MM.1S (cell line): ENCODE data around the gene MAD1L1.

Source experiments
- DNase-seq: peaks from one replicate; pipeline ENCODE4 v3.0.0-alpha.2; 2015
- H2AFZ ChIP-seq: fragments of 300-600 bp; sonication (generic); 2 replicates; pipeline ENCODE4 v1.6.0; 2016; ENCODE audit warnings: antibody characterized with exemption, low read length
- H3F3A ChIP-seq: fragments of 300-600 bp; sonication (generic); 2 replicates; pipeline ENCODE4 v1.6.1; 2016; ENCODE audit warnings: mild to moderate bottlenecking, antibody characterized with exemption, low read length, moderate library complexity, mixed read lengths; ENCODE audit not compliant: insufficient read depth
- H3K27ac ChIP-seq: fragments of 300-600 bp; sonication (generic); 2 replicates; pipeline ENCODE4 v1.5.1; 2016; ENCODE audit warnings: mild to moderate bottlenecking, low read length
- H3K27me3 ChIP-seq: fragments of 300-600 bp; sonication (generic); replicated peaks from 2 replicates; pipeline ENCODE4 v1.6.0; 2016; ENCODE audit warnings: low read length; ENCODE audit not compliant: insufficient read depth
- H3K36me3 ChIP-seq: fragments of 300-600 bp; sonication (generic); replicated peaks from 2 replicates; pipeline ENCODE4 v1.6.1; 2016; ENCODE audit warnings: mild to moderate bottlenecking, low read length, mixed read lengths; ENCODE audit not compliant: insufficient read depth
- H3K4me1 ChIP-seq: fragments of 300-600 bp; sonication (generic); 2 replicates; pipeline ENCODE4 v1.6.1; 2016; ENCODE audit warnings: low read length, mixed read lengths
- H3K4me2 ChIP-seq: fragments of 300-600 bp; sonication (generic); 2 replicates; pipeline ENCODE4 v1.6.0; 2016; ENCODE audit warnings: low read depth, low read length
- H3K4me3 ChIP-seq: fragments of 300-600 bp; sonication (generic); 2 replicates; pipeline ENCODE4 v1.5.1; 2016; ENCODE audit warnings: low read length, mixed read lengths
- H3K79me2 ChIP-seq: fragments of 300-600 bp; sonication (generic); 2 replicates; pipeline ENCODE4 v1.6.1; 2016; ENCODE audit warnings: mixed run types, low read length, mixed read lengths
- H3K9ac ChIP-seq: fragments of 300-600 bp; sonication (generic); 2 replicates; pipeline ENCODE4 v1.6.1; 2016; ENCODE audit warnings: low read length, mixed read lengths
- H3K9me2 ChIP-seq: fragments of 300-600 bp; sonication (generic); replicated peaks from 2 replicates; pipeline ENCODE4 v1.6.1; 2016; ENCODE audit warnings: mild to moderate bottlenecking, low read length, mixed read lengths; ENCODE audit not compliant: insufficient read depth
- H3K9me3 ChIP-seq: fragments of 300-600 bp; sonication (generic); replicated peaks from 2 replicates; pipeline ENCODE4 v1.6.1; 2016; ENCODE audit warnings: mild to moderate bottlenecking, low read length, mixed read lengths; ENCODE audit not compliant: insufficient read depth
- H4K20me1 ChIP-seq: fragments of 300-600 bp; sonication (generic); 2 replicates; pipeline ENCODE4 v1.6.1; 2016; ENCODE audit warnings: mild to moderate bottlenecking, low read length, moderate library complexity, mixed read lengths; ENCODE audit not compliant: insufficient read depth
- EZH2 ChIP-seq: fragments of 300-600 bp; sonication (generic); optimal IDR thresholded peaks from 2 replicates; pipeline ENCODE3; 2017; ENCODE audit warnings: low read depth, mild to moderate bottlenecking, antibody characterized with exemption, low read length, mixed read lengths
- EZH2phosphoT487 ChIP-seq: fragments of 300-600 bp; sonication (generic); IDR thresholded peaks from 2 replicates; pipeline ENCODE4 v1.6.1; 2018; ENCODE audit warnings: antibody characterized with exemption, low read length
- TF ChIP-seq, protein P1 (sequence below): fragments of 300-600 bp; sonication (generic); IDR thresholded peaks from 2 replicates; pipeline ENCODE4 v1.5.1; 2016; ENCODE audit warnings: antibody characterized with exemption, low read length, mixed read lengths

The MAD1L1 gene

GRCh38 chr7:2123360-2123759 lies 109.4 kb downstream of the MAD1L1 start:
- H2AFZ ChIP-seq = no peak overlapping the region
- TF ChIP-seq EZH2 (no peak), EZH2phosphoT487 (no peak)
- TF ChIP-seq, protein P1, sequence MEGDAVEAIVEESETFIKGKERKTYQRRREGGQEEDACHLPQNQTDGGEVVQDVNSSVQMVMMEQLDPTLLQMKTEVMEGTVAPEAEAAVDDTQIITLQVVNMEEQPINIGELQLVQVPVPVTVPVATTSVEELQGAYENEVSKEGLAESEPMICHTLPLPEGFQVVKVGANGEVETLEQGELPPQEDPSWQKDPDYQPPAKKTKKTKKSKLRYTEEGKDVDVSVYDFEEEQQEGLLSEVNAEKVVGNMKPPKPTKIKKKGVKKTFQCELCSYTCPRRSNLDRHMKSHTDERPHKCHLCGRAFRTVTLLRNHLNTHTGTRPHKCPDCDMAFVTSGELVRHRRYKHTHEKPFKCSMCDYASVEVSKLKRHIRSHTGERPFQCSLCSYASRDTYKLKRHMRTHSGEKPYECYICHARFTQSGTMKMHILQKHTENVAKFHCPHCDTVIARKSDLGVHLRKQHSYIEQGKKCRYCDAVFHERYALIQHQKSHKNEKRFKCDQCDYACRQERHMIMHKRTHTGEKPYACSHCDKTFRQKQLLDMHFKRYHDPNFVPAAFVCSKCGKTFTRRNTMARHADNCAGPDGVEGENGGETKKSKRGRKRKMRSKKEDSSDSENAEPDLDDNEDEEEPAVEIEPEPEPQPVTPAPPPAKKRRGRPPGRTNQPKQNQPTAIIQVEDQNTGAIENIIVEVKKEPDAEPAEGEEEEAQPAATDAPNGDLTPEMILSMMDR = no peak
- no peak overlapping the region for H3K9ac ChIP-seq
- no peaks in the 10 kb centered on the region for H3K9me2 ChIP-seq
- H4K20me1 ChIP-seq = no peaks in the 10 kb centered on the region
- no peaks in the 10 kb centered on the region for H3K79me2 ChIP-seq
- H3K4me2 ChIP-seq = no peak overlapping the region
- no peaks in the 10 kb centered on the region for H3F3A ChIP-seq
- H3K4me1 ChIP-seq = no peaks in the 10 kb centered on the region
- no peaks in the 10 kb centered on the region for H3K27me3 ChIP-seq
- DNase-seq = no peak
- H3K4me3 ChIP-seq = no peak overlapping the region
- no peaks in the 10 kb centered on the region for H3K36me3 ChIP-seq
- H3K27ac ChIP-seq = no peak overlapping the region
- no peaks in the 10 kb centered on the region for H3K9me3 ChIP-seq

DNA sequence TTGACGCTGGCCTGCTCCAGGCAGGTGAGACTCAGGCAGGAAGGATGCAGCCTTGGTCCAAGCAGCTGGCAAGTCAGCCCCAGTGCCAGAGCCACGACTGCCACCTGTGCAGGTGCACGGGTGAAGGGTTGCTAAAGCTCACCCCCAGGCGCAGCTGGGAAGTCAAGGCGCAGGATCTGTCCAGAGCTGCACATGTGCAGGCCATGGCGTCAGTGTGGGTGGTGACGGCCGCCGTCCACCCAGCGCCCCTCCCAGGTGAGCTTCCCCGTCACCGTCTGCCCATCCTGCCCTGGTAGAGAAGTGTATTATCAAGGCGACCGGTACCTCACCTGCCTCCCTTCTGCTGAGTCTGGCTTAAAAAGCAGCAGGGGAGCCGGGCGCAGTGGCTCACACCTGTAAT lies 110.1 kb downstream of the MAD1L1 start:
- Histone ChIP-seq H3K4me1 (no peaks in the 10 kb centered on the region), H3K27me3 (no peaks in the 10 kb centered on the region), H3K27ac (no peak overlapping the region), H3F3A (no peaks in the 10 kb centered on the region), H3K9me2 (no peaks in the 10 kb centered on the region), H3K79me2 (no peaks in the 10 kb centered on the region), H2AFZ (no peak overlapping the region), H3K9me3 (no peaks in the 10 kb centered on the region), H3K36me3 (no peaks in the 10 kb centered on the region), H3K4me2 (no peak overlapping the region), H4K20me1 (no peaks in the 10 kb centered on the region), H3K4me3 (no peak overlapping the region), H3K9ac (no peak overlapping the region)
- TF ChIP-seq EZH2phosphoT487 (no peak), EZH2 (no peak)
- TF ChIP-seq, protein P1 = no peak
- DNase-seq = no peak

DNA sequence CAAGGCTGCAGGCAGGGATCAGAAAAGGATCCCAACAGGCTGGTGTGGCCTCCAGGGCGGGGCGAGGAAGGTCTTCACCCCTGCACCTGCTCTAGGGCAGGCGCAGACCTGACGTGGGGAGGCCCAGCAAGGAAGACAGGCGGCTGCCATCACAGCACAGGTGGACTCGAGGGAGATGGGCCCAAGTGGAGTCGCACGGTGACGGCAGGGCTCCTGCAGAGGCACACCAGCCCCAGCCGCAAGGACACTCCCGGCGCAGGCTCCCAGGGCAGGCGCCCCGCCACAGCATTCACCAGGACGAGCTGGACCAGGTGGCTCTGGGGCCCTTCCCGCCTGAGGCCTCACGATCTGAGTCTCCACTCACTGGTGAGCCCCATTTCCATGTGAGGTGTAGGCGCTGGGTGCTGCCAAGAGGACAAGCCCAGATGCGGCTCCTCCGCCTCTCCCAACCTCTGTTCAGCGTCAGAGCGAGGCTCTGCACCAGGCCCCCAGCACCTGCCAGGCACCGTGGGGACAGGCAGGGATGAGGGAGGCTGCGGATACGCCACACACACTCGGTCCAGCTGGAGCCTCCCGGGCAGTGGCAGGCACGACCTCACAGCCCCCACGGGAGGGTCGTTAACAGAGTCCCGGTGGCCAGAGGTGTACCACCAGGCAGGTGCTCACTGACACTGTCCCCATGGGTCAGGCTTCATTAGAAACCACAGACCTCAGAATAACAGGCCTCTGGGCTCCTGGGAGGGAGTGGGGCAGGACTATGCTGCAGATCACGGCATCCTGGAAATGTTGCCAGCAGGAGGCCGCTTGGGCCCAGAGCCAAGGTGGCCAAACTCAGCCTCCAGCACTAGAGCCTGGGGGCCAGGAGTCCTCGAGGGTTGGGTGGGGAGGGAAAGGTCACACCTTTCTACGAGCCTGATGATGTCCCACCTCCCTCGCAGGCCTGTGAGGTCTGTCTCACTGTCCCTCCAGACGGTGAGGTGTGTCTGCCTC lies 111.6 kb downstream of the MAD1L1 start:
- H3K27ac ChIP-seq = no peak overlapping the region
- H3K4me2 ChIP-seq = no peak overlapping the region
- no peaks in the 10 kb centered on the region for H3K79me2 ChIP-seq
- H2AFZ ChIP-seq = no peak overlapping the region
- H3K36me3 ChIP-seq = no peaks in the 10 kb centered on the region
- no peaks in the 10 kb centered on the region for H3K27me3 ChIP-seq
- no peak overlapping the region for H3K4me3 ChIP-seq
- TF ChIP-seq EZH2 (no peak), EZH2phosphoT487 (no peak)
- TF ChIP-seq, protein P1 = no peak
- no peaks in the 10 kb centered on the region for H3K4me1 ChIP-seq
- DNase-seq = no peak
- H3K9me2 ChIP-seq = no peaks in the 10 kb centered on the region
- H4K20me1 ChIP-seq = no peaks in the 10 kb centered on the region
- no peaks in the 10 kb centered on the region for H3K9me3 ChIP-seq
- no peak overlapping the region for H3K9ac ChIP-seq
- no peaks in the 10 kb centered on the region for H3F3A ChIP-seq
